Body of pancreas (tissue), 4 donors: ENCODE measurements around the gene PHACTR3.

ENCODE experiments used
- POLR2A ChIP-seq, 3 donors: fragments of 450-650 bp; IDR thresholded peaks; one replicate each; pipeline ENCODE4 v1.6.1; 2016; ENCODE audit warnings: antibody characterized with exemption in 3 of 3, mild to moderate bottlenecking in 2 of 3
- TF ChIP-seq, protein P1 (sequence below), 7 experiments: fragments of 450-650 bp in 4 of 7; fragments of 200-600 bp in 3 of 7; sonication (generic) in 3 of 7; IDR thresholded peaks; one replicate each; pipeline ENCODE4 v1.5.1; 2016 to 2019; ENCODE audit warnings: antibody characterized with exemption in 7 of 7

DNA sequence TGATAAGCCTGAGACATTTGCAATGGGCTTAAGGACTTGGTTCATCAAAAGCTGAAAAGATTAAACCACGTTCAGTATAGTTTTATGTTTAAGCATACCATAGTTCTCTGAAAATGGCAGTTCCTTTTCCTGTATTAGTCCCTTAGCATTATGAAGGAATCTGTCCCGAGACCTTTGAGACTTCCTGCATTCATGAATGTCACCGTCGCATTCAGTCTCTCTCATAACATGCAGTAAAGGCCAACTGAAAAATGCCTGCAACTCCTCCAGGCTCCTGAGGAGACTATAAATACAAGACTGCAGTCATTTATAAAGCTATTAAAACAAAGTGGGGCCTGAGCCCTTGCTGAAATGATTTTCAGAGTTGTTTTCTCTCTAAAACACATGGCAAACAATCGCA, 200.0 kb downstream of the PHACTR3 start:
- TF ChIP-seq, protein P1, sequence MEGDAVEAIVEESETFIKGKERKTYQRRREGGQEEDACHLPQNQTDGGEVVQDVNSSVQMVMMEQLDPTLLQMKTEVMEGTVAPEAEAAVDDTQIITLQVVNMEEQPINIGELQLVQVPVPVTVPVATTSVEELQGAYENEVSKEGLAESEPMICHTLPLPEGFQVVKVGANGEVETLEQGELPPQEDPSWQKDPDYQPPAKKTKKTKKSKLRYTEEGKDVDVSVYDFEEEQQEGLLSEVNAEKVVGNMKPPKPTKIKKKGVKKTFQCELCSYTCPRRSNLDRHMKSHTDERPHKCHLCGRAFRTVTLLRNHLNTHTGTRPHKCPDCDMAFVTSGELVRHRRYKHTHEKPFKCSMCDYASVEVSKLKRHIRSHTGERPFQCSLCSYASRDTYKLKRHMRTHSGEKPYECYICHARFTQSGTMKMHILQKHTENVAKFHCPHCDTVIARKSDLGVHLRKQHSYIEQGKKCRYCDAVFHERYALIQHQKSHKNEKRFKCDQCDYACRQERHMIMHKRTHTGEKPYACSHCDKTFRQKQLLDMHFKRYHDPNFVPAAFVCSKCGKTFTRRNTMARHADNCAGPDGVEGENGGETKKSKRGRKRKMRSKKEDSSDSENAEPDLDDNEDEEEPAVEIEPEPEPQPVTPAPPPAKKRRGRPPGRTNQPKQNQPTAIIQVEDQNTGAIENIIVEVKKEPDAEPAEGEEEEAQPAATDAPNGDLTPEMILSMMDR (IDR thresholded peaks at IDR 0.05) = no peak
- no peak for TF ChIP-seq POLR2A (IDR thresholded peaks at IDR 0.05)
